Spleen (tissue), 11 donors: Measurements from ENCODE around the gene SLAMF9. TPM values are rescaled to one million over a fixed set of nuclear protein-coding genes. Genes with fewer than 3 reads are reported as not detected.

Source experiments
- DNase-seq: peaks from one replicate; pipeline ENCODE4 v3.0.0-alpha.2; 2020
- H3K27ac ChIP-seq, 8 donors: fragments of 200-600 bp; sonication (generic) in 7 of 8; 1 replicate in 4 of 8; 2 replicates in 4 of 8; pipeline versions ENCODE4 v1.5.0 to v1.8.0; 2016 to 2021; ENCODE audit warnings: inconsistent platforms in 4 of 8, mild to moderate bottlenecking in 4 of 8, moderate library complexity in 1 of 8
- H3K27me3 ChIP-seq, 7 donors: fragments of 200-600 bp; sonication (generic) in 6 of 7; replicated peaks in 1 of 7; 1 replicate in 4 of 7; 2 replicates in 3 of 7; pipeline versions ENCODE4 v1.5.0 to v1.8.0; 2016 to 2021; ENCODE audit warnings: inconsistent platforms in 3 of 7, mild to moderate bottlenecking in 1 of 7
- H3K36me3 ChIP-seq, 6 donors: fragments of 200-600 bp; sonication (generic) in 5 of 6; 1 replicate in 4 of 6; 2 replicates in 2 of 6; pipeline versions ENCODE4 v1.5.0 to v1.8.0; 2016 to 2021; ENCODE audit warnings: inconsistent platforms in 2 of 6
- H3K4me1 ChIP-seq, 6 donors: fragments of 200-600 bp; sonication (generic) in 5 of 6; 1 replicate in 3 of 6; 2 replicates in 3 of 6; pipeline versions ENCODE4 v1.5.0 to v1.8.0; 2016 to 2021; ENCODE audit warnings: inconsistent platforms in 3 of 6
- H3K4me3 ChIP-seq, 8 donors: fragments of 200-600 bp; sonication (generic) in 7 of 8; 1 replicate in 4 of 8; 2 replicates in 4 of 8; pipeline versions ENCODE4 v1.5.0 to v1.8.0; 2016 to 2021; ENCODE audit warnings: inconsistent platforms in 4 of 8, mild to moderate bottlenecking in 4 of 8, moderate library complexity in 2 of 8
- H3K9me3 ChIP-seq, 8 donors: fragments of 200-600 bp; sonication (generic) in 7 of 8; 1 replicate in 4 of 8; 2 replicates in 4 of 8; pipeline versions ENCODE4 v1.5.0 to v1.8.0; 2016 to 2021; ENCODE audit warnings: inconsistent platforms in 4 of 8
- POLR2A ChIP-seq, 3 donors: fragments of 450-650 bp; IDR thresholded peaks; one replicate each; pipeline ENCODE4 v1.5.1; 2017; ENCODE audit warnings: antibody characterized with exemption in 3 of 3, mild to moderate bottlenecking in 1 of 3
- POLR2AphosphoS5 ChIP-seq, 3 donors: sonication (generic); formaldehyde crosslinking; IDR thresholded peaks; one replicate each; pipeline ENCODE4 v1.5.1; 2017; ENCODE audit warnings: antibody characterized with exemption in 3 of 3
- WGBS, 5 donors: extraction: QIAGEN DNeasy Blood & Tissue Kit in 3 of 5; methylation state at CpG; one replicate each; pipeline versions ENCODE4 v1.1.5 to v1.1.7; 2013 to 2018; 5-methylcytosine and 5-hydroxymethylcytosine counted together
- intact Hi-C: fragments of 100-400 bp; cut with DNase I; formaldehyde crosslinking; loops from one replicate; pipeline ENCODE4 v1.15.0; 2023; ENCODE audit warnings: low total_unique reads
- polyA plus RNA-seq, 3 donors: library from polyadenylated mRNA; stranded (reverse); fragments of 200-250 nt; gene quantifications; one replicate each; pipeline ENCODE4 v1.2.1, GENCODE V29; 2013
- total RNA-seq, 7 donors: library from RNA; depleted of rRNA in 3 of 7; stranded (reverse); fragments of >200 nt in 3 of 7; fragmentation: NEBNext Ultra II Directional in 4 of 7; extraction: Animal tissue kit (Norgen Biotek cat#: 25700) in 4 of 7; gene quantifications; one replicate each; pipeline versions ENCODE4 v1.1.0 to v1.2.1, GENCODE V29; 2016 to 2021
- TF ChIP-seq, protein P1 (sequence below), 11 experiments: fragments of 200-600 bp in 7 of 11; fragments of 450-650 bp in 4 of 11; sonication (generic) in 4 of 11; IDR thresholded peaks in 8 of 11; conservative IDR thresholded peaks in 3 of 11; 1 replicate in 7 of 11; 2 replicates in 4 of 11; pipeline versions ENCODE4 v1.4.0 to v1.8.0; 2016 to 2021; ENCODE audit warnings: antibody characterized with exemption in 11 of 11, inconsistent platforms in 4 of 11, mild to moderate bottlenecking in 1 of 11
- donor health status: healthy with polysubstance abuse.
- donor health status: DM: no; HTN: no; CAD: no; lungs with moderate emphysema.
- donor health status: DM: no; HTN: no; CAD: no.
- donor health status: Bipolar disorder and iron deficiency.
- donor health status: healthy.
- donor health status: DM: no; HTN: no; CAD: no.
- donor health status: DM: yes; HTN: yes; CAD: no.

The SLAMF9 gene
- total and polyA plus RNA-seq, 10 donors = 0.14 to 1.3 (median 0.46) TPM; not detected in 4

- TF ChIP-seq POLR2A (IDR thresholded peaks at IDR 0.05) (no peak), POLR2AphosphoS5 (IDR thresholded peaks at IDR 0.05) (no peak)
- TF ChIP-seq, protein P1, sequence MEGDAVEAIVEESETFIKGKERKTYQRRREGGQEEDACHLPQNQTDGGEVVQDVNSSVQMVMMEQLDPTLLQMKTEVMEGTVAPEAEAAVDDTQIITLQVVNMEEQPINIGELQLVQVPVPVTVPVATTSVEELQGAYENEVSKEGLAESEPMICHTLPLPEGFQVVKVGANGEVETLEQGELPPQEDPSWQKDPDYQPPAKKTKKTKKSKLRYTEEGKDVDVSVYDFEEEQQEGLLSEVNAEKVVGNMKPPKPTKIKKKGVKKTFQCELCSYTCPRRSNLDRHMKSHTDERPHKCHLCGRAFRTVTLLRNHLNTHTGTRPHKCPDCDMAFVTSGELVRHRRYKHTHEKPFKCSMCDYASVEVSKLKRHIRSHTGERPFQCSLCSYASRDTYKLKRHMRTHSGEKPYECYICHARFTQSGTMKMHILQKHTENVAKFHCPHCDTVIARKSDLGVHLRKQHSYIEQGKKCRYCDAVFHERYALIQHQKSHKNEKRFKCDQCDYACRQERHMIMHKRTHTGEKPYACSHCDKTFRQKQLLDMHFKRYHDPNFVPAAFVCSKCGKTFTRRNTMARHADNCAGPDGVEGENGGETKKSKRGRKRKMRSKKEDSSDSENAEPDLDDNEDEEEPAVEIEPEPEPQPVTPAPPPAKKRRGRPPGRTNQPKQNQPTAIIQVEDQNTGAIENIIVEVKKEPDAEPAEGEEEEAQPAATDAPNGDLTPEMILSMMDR (IDR thresholded peaks at IDR 0.05 in 8 of 11, conservative IDR thresholded peaks at IDR 0.05 in 3 of 11) = no peak
- DNase-seq = no peak
- intact Hi-C loops = no loop called here
- Histone ChIP-seq H3K4me3 (no peak overlapping the region), H3K9me3 (no peaks in the 10 kb centered on the region), H3K27me3 (peaks cover 0 to 58% (median 21%) of the 10 kb centered on the region in 7 donors), H3K27ac (no peak overlapping the region), H3K36me3 (no peaks in the 10 kb centered on the region), H3K4me1 (peaks cover 13 to 38% (median 30%) of the 10 kb centered on the region in 6 donors)
- WGBS, 5 donors = 86 to 96% (median 87%) methylated on average over 5 of the region's 5 CpGs
These were observed 12.9 kb downstream of the SLAMF9 start for GRCh38 chr1:159941141-159941540.

- WGBS, 5 donors = 86 to 92% (median 90%) methylated on average over 11 of the region's 11 CpGs
- TF ChIP-seq POLR2A (IDR thresholded peaks at IDR 0.05) (no peak), POLR2AphosphoS5 (IDR thresholded peaks at IDR 0.05) (no peak)
- TF ChIP-seq, protein P1 (IDR thresholded peaks at IDR 0.05 in 8 of 11, conservative IDR thresholded peaks at IDR 0.05 in 3 of 11) = no peak
These were observed 13.9 kb downstream of the SLAMF9 start for GRCh38 chr1:159940006-159940620.

GRCh38 chr1:159939678-159940002 is 14.4 kb downstream of the SLAMF9 start:
- H3K36me3 ChIP-seq = no peaks in the 10 kb centered on the region
- peaks cover 15 to 31% (median 25%) of the 10 kb centered on the region in 6 donors for H3K4me1 ChIP-seq
- TF ChIP-seq POLR2AphosphoS5 (IDR thresholded peaks at IDR 0.05) (no peak), POLR2A (IDR thresholded peaks at IDR 0.05) (no peak)
- TF ChIP-seq, protein P1 (IDR thresholded peaks at IDR 0.05 in 8 of 11, conservative IDR thresholded peaks at IDR 0.05 in 3 of 11) = no peak
- peaks cover 0 to 43% (median 8%) of the 10 kb centered on the region in 7 donors for H3K27me3 ChIP-seq
- 93 to 98% (median 94%) methylated on average over 3 of the region's 3 CpGs for WGBS, 5 donors
- H3K9me3 ChIP-seq = no peaks in the 10 kb centered on the region
- DNase-seq = no peak
- no peak overlapping the region for H3K4me3 ChIP-seq
- intact Hi-C loops = loop anchor here (5.0 kb wide), 1 partner anchor 68 kb away; no protein-coding TSS in a partner anchor
- H3K27ac ChIP-seq = no peak overlapping the region

More at GRCh38 chr1:159940006-159940620, 13.9 kb downstream of the SLAMF9 start:
- Histone ChIP-seq H3K4me1 (peaks cover 16 to 35% (median 28%) of the 10 kb centered on the region in 6 donors), H3K9me3 (no peaks in the 10 kb centered on the region), H3K27ac (no peak overlapping the region), H3K36me3 (no peaks in the 10 kb centered on the region), H3K4me3 (no peak overlapping the region), H3K27me3 (peaks cover 0 to 48% (median 12%) of the 10 kb centered on the region in 7 donors)
- intact Hi-C loops = no loop called here
- no peak for DNase-seq

DNA sequence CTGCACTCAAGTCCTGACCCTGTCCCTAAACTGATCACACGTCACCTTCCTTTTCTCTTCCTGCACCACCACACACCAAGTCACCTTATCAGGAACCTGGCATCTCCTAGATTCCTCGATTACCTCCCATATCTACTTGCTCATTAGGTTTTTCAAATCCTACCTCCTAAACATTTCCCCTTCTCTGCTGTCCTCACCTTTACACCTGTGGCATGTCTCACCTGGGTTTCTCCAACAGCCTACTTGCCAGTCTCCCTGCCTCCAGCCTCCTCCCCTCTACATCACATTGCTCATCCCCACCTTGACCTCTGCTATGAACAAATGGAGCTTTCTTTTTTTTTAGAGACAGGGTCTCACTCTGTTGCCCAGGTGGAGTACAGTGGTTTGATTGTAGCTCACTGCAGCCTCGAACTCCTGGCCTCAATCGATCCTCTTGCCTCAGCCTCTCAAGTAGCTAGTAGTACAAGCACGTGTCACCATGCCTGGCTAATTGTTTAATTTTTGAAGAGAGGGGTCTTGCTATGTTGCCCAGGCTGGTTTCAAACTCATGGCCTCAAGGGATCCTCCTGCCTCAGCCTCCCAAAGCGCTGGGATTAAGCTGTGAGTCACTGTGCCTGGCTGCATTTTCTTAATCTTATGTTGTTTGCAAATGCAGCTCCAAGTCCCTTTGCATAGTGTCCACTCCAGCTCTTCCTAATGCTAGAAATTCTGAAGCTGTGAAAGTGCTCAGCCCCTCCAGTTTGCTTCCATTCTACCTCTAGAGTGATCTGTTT is 14.9 kb downstream of the SLAMF9 start:
- H3K27me3 ChIP-seq = peaks cover 0 to 38% (median 3%) of the 10 kb centered on the region in 7 donors
- no peak for TF ChIP-seq POLR2AphosphoS5 (IDR thresholded peaks at IDR 0.05)
- TF ChIP-seq POLR2A (IDR thresholded peaks at IDR 0.05) = no peak
- TF ChIP-seq, protein P1 (IDR thresholded peaks at IDR 0.05 in 8 of 11, conservative IDR thresholded peaks at IDR 0.05 in 3 of 11) = no peak
- DNase-seq = no peak
- H3K4me3 ChIP-seq = no peak overlapping the region
- intact Hi-C loops = loop anchor here (5.0 kb wide), 1 partner anchor 68 kb away; no protein-coding TSS in a partner anchor
- no peaks in the 10 kb centered on the region for H3K36me3 ChIP-seq
- no peak overlapping the region for H3K27ac ChIP-seq
- H3K4me1 ChIP-seq = peaks cover 15 to 30% (median 25%) of the 10 kb centered on the region in 6 donors
- no peaks in the 10 kb centered on the region for H3K9me3 ChIP-seq
- 83 to 92% (median 87%) methylated on average over 6 of the region's 6 CpGs for WGBS, 5 donors
